ENCODE results near the gene EDC4.

Gene EDC4

DNA sequence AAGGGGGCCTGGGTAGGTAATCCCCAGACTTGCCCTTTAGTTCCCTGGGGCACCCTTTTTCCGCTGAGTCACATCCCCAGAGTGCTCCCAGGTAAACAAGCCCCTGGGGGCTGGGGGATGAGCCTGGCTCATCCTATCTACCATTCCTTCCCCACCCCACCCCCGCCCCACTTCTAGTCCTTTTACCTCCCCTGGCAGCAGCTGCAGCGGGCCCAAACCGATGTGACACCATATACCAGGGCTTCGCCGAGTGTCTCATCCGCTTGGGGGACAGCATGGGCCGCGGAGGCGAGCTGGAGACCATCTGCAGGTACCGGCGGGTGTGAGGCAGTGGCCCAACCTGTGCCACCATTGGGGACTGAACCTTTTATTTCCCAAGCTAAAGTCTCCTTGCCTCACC lies 12.7 kb downstream of the EDC4 start:
- no peaks in the 10 kb centered on the region for H3K9me3 ChIP-seq (ENCODE audit: control insufficient read depth, low read length)
- H3K4me3 ChIP-seq (ENCODE audit: insufficient read depth, low read depth, low read length): no peak overlapping the region
- H3K36me3 ChIP-seq (ENCODE audit: control insufficient read depth, insufficient read depth, low read length): peaks cover 11% of the 10 kb centered on the region
- 90 to 93% methylated on average over 12 of the region's 12 CpGs for WGBS, 2 experiments
- H3K27me3 ChIP-seq (ENCODE audit: control insufficient read depth, insufficient read depth, low read length, poor library complexity, severe bottlenecking): no peaks in the 10 kb centered on the region
- H3K27ac ChIP-seq (ENCODE audit: insufficient read depth, low read depth, low read length, poor library complexity, severe bottlenecking): no peak overlapping the region
- H3K4me1 ChIP-seq (ENCODE audit: control insufficient read depth, insufficient read depth, low read length): no peaks in the 10 kb centered on the region

- peaks cover 10% of the 10 kb centered on the region for H3K36me3 ChIP-seq (ENCODE audit: control insufficient read depth, insufficient read depth, low read length)
- H3K27ac ChIP-seq (ENCODE audit: insufficient read depth, low read depth, low read length, poor library complexity, severe bottlenecking): no peak overlapping the region
- no peak overlapping the region for H3K4me3 ChIP-seq (ENCODE audit: insufficient read depth, low read depth, low read length)
- no peaks in the 10 kb centered on the region for H3K27me3 ChIP-seq (ENCODE audit: control insufficient read depth, insufficient read depth, low read length, poor library complexity, severe bottlenecking)
- H3K4me1 ChIP-seq (ENCODE audit: control insufficient read depth, insufficient read depth, low read length): no peaks in the 10 kb centered on the region
- H3K9me3 ChIP-seq (ENCODE audit: control insufficient read depth, low read length): no peaks in the 10 kb centered on the region
- 94% methylated on average over 19 of the region's 19 CpGs for WGBS, 2 experiments
These were observed 13.1 kb downstream of the EDC4 start for GRCh38 chr16:67885976-67886375.

DNA sequence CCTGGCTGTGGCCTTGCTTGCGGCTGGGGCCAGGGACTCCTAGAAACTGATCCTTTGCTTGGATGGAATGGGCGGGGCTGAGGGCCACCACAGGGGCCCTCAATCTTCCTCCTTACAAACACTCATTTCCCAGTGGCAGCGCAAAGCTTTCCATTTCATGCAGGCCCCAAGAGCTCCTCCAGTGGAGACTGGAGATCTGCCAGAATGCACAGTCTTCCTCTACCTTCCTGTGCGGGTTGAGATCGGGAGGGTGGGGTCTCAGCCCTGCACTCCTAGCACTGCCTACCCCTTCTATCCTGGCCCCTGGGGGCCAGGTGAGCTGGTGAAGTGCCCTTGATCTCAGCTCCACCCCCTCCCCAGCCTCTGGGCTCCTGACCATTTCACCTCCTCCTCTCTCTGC lies 13.5 kb downstream of the EDC4 start:
- Histone ChIP-seq H3K27me3 (ENCODE audit: control insufficient read depth, insufficient read depth, low read length, poor library complexity, severe bottlenecking) (no peaks in the 10 kb centered on the region), H3K4me1 (ENCODE audit: control insufficient read depth, insufficient read depth, low read length) (no peaks in the 10 kb centered on the region), H3K36me3 (ENCODE audit: control insufficient read depth, insufficient read depth, low read length) (peaks cover 10% of the 10 kb centered on the region), H3K27ac (ENCODE audit: insufficient read depth, low read depth, low read length, poor library complexity, severe bottlenecking) (no peak overlapping the region), H3K9me3 (ENCODE audit: control insufficient read depth, low read length) (no peaks in the 10 kb centered on the region), H3K4me3 (ENCODE audit: insufficient read depth, low read depth, low read length) (no peak overlapping the region)
- WGBS, 2 experiments: 88 to 89% methylated on average over 5 of the region's 5 CpGs

DNA sequence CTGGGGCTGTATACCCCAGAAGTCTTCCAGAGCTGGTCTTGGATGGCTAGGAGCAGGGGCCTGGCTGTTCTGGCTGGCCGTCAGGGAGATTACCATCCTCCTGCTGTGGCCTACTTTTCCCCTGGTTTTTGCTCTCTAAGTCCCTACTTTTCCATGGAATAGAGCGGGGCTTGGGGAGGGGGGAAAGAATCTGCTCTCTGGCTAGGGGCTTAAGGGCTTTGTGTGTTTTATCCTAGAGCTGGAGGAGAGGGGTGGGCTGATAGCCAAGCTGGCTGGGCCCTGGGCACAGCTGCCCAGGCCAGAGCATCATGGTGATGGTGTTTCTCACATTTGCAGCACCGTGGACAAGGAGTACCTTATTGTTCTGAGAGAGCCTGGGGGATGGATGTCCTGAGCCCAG lies 15.5 kb downstream of the EDC4 start:
- Histone ChIP-seq H3K4me1 (ENCODE audit: control insufficient read depth, insufficient read depth, low read length) (no peaks in the 10 kb centered on the region), H3K27ac (ENCODE audit: insufficient read depth, low read depth, low read length, poor library complexity, severe bottlenecking) (peak overlapping the region; percentile 32)

DNA sequence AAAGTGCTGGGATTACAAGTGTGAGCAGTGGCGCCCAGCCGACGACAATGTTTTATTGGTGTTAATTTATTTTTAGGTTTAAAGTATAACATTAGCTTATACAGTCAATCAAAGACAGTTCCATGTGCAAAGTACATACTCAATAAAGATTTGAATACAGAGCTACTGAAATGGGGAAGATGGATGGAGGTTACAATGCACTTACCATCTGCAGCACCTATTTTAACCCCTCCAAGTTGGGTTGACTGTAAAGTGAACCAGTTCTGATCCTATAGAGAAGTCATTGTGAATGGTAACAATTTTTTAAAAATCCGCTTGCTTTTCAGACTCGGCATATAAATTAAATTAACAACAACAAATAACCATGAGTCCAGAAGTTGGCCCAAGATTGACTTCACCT lies 19.5 kb downstream of the EDC4 start:
- no peaks in the 10 kb centered on the region for H3K36me3 ChIP-seq (ENCODE audit: control insufficient read depth, insufficient read depth, low read length)
- peak overlapping the region; percentile 20 for H3K4me3 ChIP-seq (ENCODE audit: insufficient read depth, low read depth, low read length)
- no peak overlapping the region for H3K27ac ChIP-seq (ENCODE audit: insufficient read depth, low read depth, low read length, poor library complexity, severe bottlenecking)
- 66 to 72% methylated on average over 3 to 4 of the region's 5 CpGs for WGBS, 2 experiments
- no peaks in the 10 kb centered on the region for H3K27me3 ChIP-seq (ENCODE audit: control insufficient read depth, insufficient read depth, low read length, poor library complexity, severe bottlenecking)
- peaks cover 6% of the 10 kb centered on the region for H3K4me1 ChIP-seq (ENCODE audit: control insufficient read depth, insufficient read depth, low read length)
- no peaks in the 10 kb centered on the region for H3K9me3 ChIP-seq (ENCODE audit: control insufficient read depth, low read length)

More for the DNA sequence above, 15.5 kb downstream of the EDC4 start:
- Histone ChIP-seq H3K4me3 (ENCODE audit: insufficient read depth, low read depth, low read length) (no peak overlapping the region), H3K36me3 (ENCODE audit: control insufficient read depth, insufficient read depth, low read length) (no peaks in the 10 kb centered on the region), H3K9me3 (ENCODE audit: control insufficient read depth, low read length) (no peaks in the 10 kb centered on the region), H3K27me3 (ENCODE audit: control insufficient read depth, insufficient read depth, low read length, poor library complexity, severe bottlenecking) (no peaks in the 10 kb centered on the region)
- WGBS, 2 experiments: 66 to 77% methylated on average over 3 of the region's 3 CpGs

- H3K36me3 ChIP-seq (ENCODE audit: control insufficient read depth, insufficient read depth, low read length): no peaks in the 10 kb centered on the region
- H3K4me1 ChIP-seq (ENCODE audit: control insufficient read depth, insufficient read depth, low read length): peaks cover 6% of the 10 kb centered on the region
- WGBS, 2 experiments: 0% methylated on average over 90 of the region's 90 CpGs
- H3K27ac ChIP-seq (ENCODE audit: insufficient read depth, low read depth, low read length, poor library complexity, severe bottlenecking): peak within 1 kb of the TSS; percentile 83
- peak within 1 kb of the TSS; percentile 97 for H3K4me3 ChIP-seq (ENCODE audit: insufficient read depth, low read depth, low read length)
- no peaks in the 10 kb centered on the region for H3K27me3 ChIP-seq (ENCODE audit: control insufficient read depth, insufficient read depth, low read length, poor library complexity, severe bottlenecking)
- no peaks in the 10 kb centered on the region for H3K9me3 ChIP-seq (ENCODE audit: control insufficient read depth, low read length)
These were observed 20.3 kb downstream of the EDC4 start, which contains the start of gene PSKH1 for GRCh38 chr16:67892899-67893742. Gene PSKH1, plus strand, starts transcription at chr16:67893254. Its CDS starts 15,496 bp downstream, at chr16:67908750.

DNA sequence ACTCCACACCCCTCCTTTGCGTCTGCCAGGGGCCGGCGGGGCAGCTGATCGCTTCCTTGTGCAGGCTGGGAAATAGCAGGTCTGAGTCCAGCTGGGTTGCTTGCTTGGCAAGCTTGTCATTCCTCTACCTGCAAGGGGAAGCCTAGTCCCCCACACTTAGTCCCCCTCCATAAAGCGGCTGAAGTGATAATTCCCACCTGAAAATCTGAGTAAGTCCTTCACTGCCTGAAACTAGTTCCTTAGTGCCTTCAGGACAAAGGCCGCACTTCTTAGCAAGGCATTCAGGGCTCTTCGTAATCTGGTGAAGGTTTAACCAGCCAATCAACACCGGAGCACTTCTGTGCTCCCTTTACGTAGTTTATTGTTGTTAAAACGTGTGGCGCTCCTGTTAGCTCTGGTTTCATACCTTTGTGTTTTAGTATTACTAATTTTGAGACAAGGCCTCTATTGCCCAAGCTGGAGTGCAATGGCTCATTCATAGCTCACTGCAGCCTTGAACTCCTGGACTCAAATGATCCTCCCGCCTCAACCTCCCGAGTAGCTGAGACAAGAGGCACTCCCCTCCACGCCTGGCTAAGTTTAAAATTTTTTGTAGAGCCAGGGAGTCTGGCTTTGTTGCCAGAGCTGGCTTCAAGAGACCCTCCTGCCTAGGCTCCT lies 21.0 kb downstream of the EDC4 start:
- no peaks in the 10 kb centered on the region for H3K9me3 ChIP-seq (ENCODE audit: control insufficient read depth, low read length)
- no peaks in the 10 kb centered on the region for H3K36me3 ChIP-seq (ENCODE audit: control insufficient read depth, insufficient read depth, low read length)
- no peaks in the 10 kb centered on the region for H3K27me3 ChIP-seq (ENCODE audit: control insufficient read depth, insufficient read depth, low read length, poor library complexity, severe bottlenecking)
- H3K27ac ChIP-seq (ENCODE audit: insufficient read depth, low read depth, low read length, poor library complexity, severe bottlenecking): peak overlapping the region; percentile 83
- 42 to 44% methylated on average over 14 of the region's 14 CpGs for WGBS, 2 experiments
- peaks cover 6% of the 10 kb centered on the region for H3K4me1 ChIP-seq (ENCODE audit: control insufficient read depth, insufficient read depth, low read length)
- peak overlapping the region; percentile 97 for H3K4me3 ChIP-seq (ENCODE audit: insufficient read depth, low read depth, low read length)

DNA sequence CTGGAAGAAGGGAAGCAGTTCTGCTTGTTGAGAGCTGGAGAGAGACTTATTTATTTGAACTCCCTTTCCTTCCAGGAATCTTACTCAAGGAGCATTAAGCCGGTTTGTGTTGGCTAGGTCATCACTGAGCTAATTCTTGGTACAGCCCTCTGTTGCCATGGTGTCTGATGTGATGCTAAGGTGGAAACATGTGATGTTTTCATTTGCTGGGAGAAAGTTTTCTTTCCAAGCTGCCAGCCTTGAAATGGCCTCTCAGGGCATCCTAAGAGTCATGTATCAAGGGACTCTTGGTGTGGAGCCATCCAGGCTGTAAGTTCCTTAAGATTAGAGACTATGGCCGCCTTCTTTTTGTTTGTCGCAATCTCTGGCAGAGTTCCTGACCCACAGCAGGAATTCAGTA lies 24.4 kb downstream of the EDC4 start:
- Histone ChIP-seq H3K4me1 (ENCODE audit: control insufficient read depth, insufficient read depth, low read length) (peaks cover 6% of the 10 kb centered on the region), H3K27me3 (ENCODE audit: control insufficient read depth, insufficient read depth, low read length, poor library complexity, severe bottlenecking) (no peaks in the 10 kb centered on the region), H3K4me3 (ENCODE audit: insufficient read depth, low read depth, low read length) (no peak overlapping the region), H3K36me3 (ENCODE audit: control insufficient read depth, insufficient read depth, low read length) (no peaks in the 10 kb centered on the region), H3K9me3 (ENCODE audit: control insufficient read depth, low read length) (no peaks in the 10 kb centered on the region), H3K27ac (ENCODE audit: insufficient read depth, low read depth, low read length, poor library complexity, severe bottlenecking) (no peak overlapping the region)
- 97 to 98% methylated on average over 3 of the region's 3 CpGs for WGBS, 2 experiments

- H3K27ac ChIP-seq (ENCODE audit: insufficient read depth, low read depth, low read length, poor library complexity, severe bottlenecking): no peak overlapping the region
- H3K4me1 ChIP-seq (ENCODE audit: control insufficient read depth, insufficient read depth, low read length): no peaks in the 10 kb centered on the region
- H3K4me3 ChIP-seq (ENCODE audit: insufficient read depth, low read depth, low read length): no peak overlapping the region
- H3K36me3 ChIP-seq (ENCODE audit: control insufficient read depth, insufficient read depth, low read length): no peaks in the 10 kb centered on the region
- 91 to 93% methylated on average over 5 of the region's 5 CpGs for WGBS, 2 experiments
- H3K9me3 ChIP-seq (ENCODE audit: control insufficient read depth, low read length): no peaks in the 10 kb centered on the region
- no peaks in the 10 kb centered on the region for H3K27me3 ChIP-seq (ENCODE audit: control insufficient read depth, insufficient read depth, low read length, poor library complexity, severe bottlenecking)
These were observed 28.9 kb downstream of the EDC4 start for GRCh38 chr16:67901734-67902133.

DNA sequence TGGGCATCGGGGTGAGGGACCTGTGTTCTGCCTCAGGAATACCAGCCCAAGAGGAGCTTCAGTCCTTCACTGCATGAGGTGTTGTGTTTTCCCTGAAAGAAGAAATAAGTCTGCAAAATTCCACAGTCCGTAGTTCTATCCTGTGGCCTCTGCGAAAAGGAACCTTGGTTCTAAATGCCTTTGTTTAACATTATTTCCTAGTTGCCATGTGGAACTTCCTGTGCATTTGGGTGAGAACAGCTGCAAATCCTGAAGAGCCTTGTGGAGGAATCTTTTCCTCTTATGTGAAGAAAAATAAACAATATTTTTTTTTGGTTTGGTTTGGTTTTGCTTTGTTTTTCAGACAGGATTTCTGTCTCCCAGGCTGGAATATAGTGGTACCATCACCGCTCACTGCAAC lies 30.0 kb downstream of the EDC4 start:
- H3K9me3 ChIP-seq (ENCODE audit: control insufficient read depth, low read length): no peaks in the 10 kb centered on the region
- no peaks in the 10 kb centered on the region for H3K27me3 ChIP-seq (ENCODE audit: control insufficient read depth, insufficient read depth, low read length, poor library complexity, severe bottlenecking)
- WGBS, 2 experiments: 92 to 96% methylated on average over 4 of the region's 4 CpGs
- H3K36me3 ChIP-seq (ENCODE audit: control insufficient read depth, insufficient read depth, low read length): no peaks in the 10 kb centered on the region
- no peaks in the 10 kb centered on the region for H3K4me1 ChIP-seq (ENCODE audit: control insufficient read depth, insufficient read depth, low read length)
- no peak overlapping the region for H3K4me3 ChIP-seq (ENCODE audit: insufficient read depth, low read depth, low read length)
- no peak overlapping the region for H3K27ac ChIP-seq (ENCODE audit: insufficient read depth, low read depth, low read length, poor library complexity, severe bottlenecking)

Data from ectodermal cell (in vitro differentiated cells).